GM18867 (cell line): ENCODE measurements around the gene CCDC116.

Experiments used
- ATAC-seq: cut with Tn5 transposase; IDR thresholded peaks from one replicate; pipeline ENCODE4 v1.9.1; 2021; ENCODE audit warnings: mild to moderate bottlenecking, moderate library complexity; ENCODE audit not compliant: unreplicated experiment

The CCDC116 gene

GRCh38 chr22:21650823-21651520, 18.4 kb downstream of the CCDC116 start:
- ATAC-seq = no peak

GRCh38 chr22:21651521-21652009, 19.0 kb downstream of the CCDC116 start:
- no peak for ATAC-seq

GRCh38 chr22:21652010-21652546, 19.5 kb downstream of the CCDC116 start:
- ATAC-seq = peak; percentile 85

- no peak for ATAC-seq
These were observed 20.3 kb downstream of the CCDC116 start for GRCh38 chr22:21652547-21653545.

GRCh38 chr22:21657020-21657359, 24.4 kb downstream of the CCDC116 start:
- ATAC-seq = no peak

- peak; percentile 66 for ATAC-seq
These were observed 24.9 kb downstream of the CCDC116 start for GRCh38 chr22:21657360-21658032.

GRCh38 chr22:21659864-21660525, 27.4 kb downstream of the CCDC116 start:
- no peak for ATAC-seq

- ATAC-seq = no peak
These were observed 28.3 kb downstream of the CCDC116 start for GRCh38 chr22:21660904-21661303.

- ATAC-seq = no peak
These were observed 29.4 kb downstream of the CCDC116 start for GRCh38 chr22:21661991-21662390.

GRCh38 chr22:21663738-21664137, 31.2 kb downstream of the CCDC116 start:
- ATAC-seq = no peak

GRCh38 chr22:21665047-21665851, 32.7 kb downstream of the CCDC116 start:
- ATAC-seq = no peak

- ATAC-seq = no peak
These were observed 34.2 kb downstream of the CCDC116 start for GRCh38 chr22:21666786-21667185.

- no peak for ATAC-seq
These were observed 36.5 kb downstream of the CCDC116 start for GRCh38 chr22:21669026-21669425.

- ATAC-seq = no peak
These were observed 39.6 kb downstream of the CCDC116 start for GRCh38 chr22:21672107-21672629.

- ATAC-seq = no peak
These were observed 41.2 kb downstream of the CCDC116 start for GRCh38 chr22:21673534-21674321.

- ATAC-seq = no peak
These were observed 42.2 kb downstream of the CCDC116 start for GRCh38 chr22:21674638-21675245.

- ATAC-seq = no peak
These were observed 45.3 kb downstream of the CCDC116 start for GRCh38 chr22:21677606-21678443.
